Mesodermal cell (in vitro differentiated cells): ENCODE results near the gene B4GALNT4.
"Not testable (repeated sequence)": the region's sequence is repeated elsewhere in the genome, so short reads cannot be mapped to it uniquely, and the experiment has no call there.

Experiments
- H3K27ac ChIP-seq: 2 replicates; pipeline ENCODE4 v1.7.0; 2013; ENCODE audit warnings: mild to moderate bottlenecking, low read depth, low read length, moderate library complexity; ENCODE audit not compliant: severe bottlenecking
- H3K36me3 ChIP-seq: 2 replicates; pipeline ENCODE4 v1.7.1; 2013; ENCODE audit warnings: mild to moderate bottlenecking, low read length, moderate library complexity; ENCODE audit not compliant: control insufficient read depth, insufficient read depth
- H3K4me1 ChIP-seq: one replicate; pipeline ENCODE4 v1.7.1; 2013; ENCODE audit warnings: mild to moderate bottlenecking, low read length; ENCODE audit not compliant: insufficient read depth, control insufficient read depth, poor library complexity, severe bottlenecking
- H3K4me3 ChIP-seq: 2 replicates; pipeline ENCODE4 v1.7.0; 2013; ENCODE audit warnings: low read length, control low read depth, mild to moderate bottlenecking; ENCODE audit not compliant: insufficient read depth, poor library complexity, severe bottlenecking; ENCODE audit errors: extremely low read depth
- H3K9me3 ChIP-seq: 2 replicates; pipeline ENCODE4 v1.7.1; 2013; ENCODE audit warnings: mild to moderate bottlenecking, low read length, moderate library complexity; ENCODE audit not compliant: control insufficient read depth
- WGBS, 2 experiments: methylation state at CpG; one replicate each; pipeline ENCODE4 v1.1.5; 2013; ENCODE audit warnings: missing lambda C conversion rate in 2 of 2; ENCODE audit not compliant: insufficient coverage in 2 of 2; 5-methylcytosine and 5-hydroxymethylcytosine counted together

Gene B4GALNT4

DNA sequence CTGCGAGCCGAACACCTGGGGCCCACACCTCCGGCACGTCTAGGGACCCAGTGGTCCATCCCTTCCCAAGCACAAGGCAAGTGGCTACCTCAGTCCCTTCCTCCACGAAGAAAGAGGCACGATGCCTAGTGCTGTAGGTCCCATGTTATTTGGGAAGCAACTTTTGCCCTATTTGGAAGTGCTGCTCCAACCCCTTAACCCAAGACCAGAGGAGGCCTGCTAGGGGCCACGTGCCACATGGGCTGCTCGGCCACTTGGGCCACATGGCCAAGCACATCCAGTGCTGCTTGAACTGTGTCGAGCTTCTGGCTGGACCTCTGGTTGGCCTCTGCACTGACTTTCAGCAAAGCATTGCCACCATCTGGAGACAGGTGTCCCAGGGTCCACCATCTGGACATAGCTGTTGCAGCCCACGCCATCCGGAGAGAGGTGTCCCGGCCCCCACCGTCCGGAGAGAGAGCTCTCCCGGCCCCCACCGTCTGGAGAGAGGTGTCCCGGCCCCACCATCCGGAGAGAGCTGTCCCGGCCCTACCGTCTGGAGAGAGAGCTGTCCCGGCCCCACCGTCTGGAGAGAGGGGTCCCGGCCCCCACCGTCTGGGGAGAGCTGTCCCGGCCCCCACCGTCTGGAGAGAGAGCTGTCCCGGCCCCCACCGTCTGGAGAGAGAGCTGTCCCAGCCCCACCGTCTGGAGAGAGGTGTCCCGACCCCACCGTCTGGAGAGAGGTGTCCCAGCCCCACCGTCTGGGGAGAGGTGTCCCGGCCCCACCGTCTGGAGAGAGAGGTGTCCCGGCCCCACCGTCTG is 6.5 kb upstream of the B4GALNT4 start:
- 84 to 85% methylated on average over 21 to 27 of the region's 36 CpGs for WGBS, 2 experiments
- no peak overlapping the region for H3K4me3 ChIP-seq
- H3K4me1 ChIP-seq: no peaks in the 10 kb centered on the region
- H3K27ac ChIP-seq: no peak overlapping the region
- H3K36me3 ChIP-seq: no peaks in the 10 kb centered on the region
- H3K9me3 ChIP-seq: peaks cover 17% of the 10 kb centered on the region

GRCh38 chr11:363443-363805 is 5.9 kb upstream of the B4GALNT4 start:
- WGBS, 2 experiments: 89 to 91% methylated on average over 21 of the region's 22 CpGs

DNA sequence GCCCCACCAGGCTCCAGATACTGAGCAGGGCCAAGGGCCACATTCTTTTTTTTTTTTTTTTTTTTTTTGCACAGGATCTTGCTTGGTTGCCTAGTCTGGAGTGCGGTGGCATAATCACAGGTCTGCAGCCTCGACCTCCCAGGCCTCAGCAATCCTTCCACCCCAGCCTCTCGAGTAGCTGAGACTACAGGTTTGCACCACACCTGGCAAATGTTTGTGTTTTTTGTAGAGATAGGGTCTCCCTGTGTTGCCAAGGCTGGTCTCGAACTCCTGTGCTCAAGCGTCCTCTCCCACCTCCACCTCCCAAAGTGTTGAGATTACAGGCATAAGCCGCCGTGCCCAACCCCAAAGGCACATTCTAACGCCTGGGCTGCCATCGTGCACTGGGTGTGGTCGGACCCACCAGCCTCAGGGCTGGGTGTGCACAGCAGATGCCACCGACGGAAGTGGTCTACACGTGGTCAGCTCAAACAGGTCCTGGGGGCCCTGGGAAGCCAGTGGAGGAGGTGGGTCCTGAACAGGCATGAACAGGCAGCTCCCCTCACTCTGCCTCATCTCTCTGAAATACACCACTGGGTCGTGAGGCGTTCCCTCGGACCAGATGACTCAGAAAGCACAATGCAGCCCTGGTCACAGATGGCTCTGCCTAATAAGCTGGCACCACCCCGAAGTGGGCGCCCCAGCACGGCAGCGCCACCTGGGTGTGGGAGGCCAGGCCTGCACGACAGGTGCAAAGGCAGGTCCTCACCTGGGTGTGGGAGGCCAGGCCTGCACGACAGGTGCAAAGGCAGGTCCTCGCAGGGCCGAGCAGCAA is 5.1 kb upstream of the B4GALNT4 start:
- WGBS, 2 experiments: 75 to 85% methylated on average over 14 to 18 of the region's 24 CpGs
- no peaks in the 10 kb centered on the region for H3K4me1 ChIP-seq
- no peaks in the 10 kb centered on the region for H3K36me3 ChIP-seq
- H3K4me3 ChIP-seq: no peak overlapping the region
- H3K9me3 ChIP-seq: peaks cover 17% of the 10 kb centered on the region
- no peak overlapping the region for H3K27ac ChIP-seq

More at GRCh38 chr11:363443-363805, 5.9 kb upstream of the B4GALNT4 start:
- not testable (repeated sequence) for H3K4me1 ChIP-seq, H3K27ac ChIP-seq, H3K36me3 ChIP-seq, H3K4me3 ChIP-seq
- peaks cover 17% of the 10 kb centered on the region for H3K9me3 ChIP-seq

DNA sequence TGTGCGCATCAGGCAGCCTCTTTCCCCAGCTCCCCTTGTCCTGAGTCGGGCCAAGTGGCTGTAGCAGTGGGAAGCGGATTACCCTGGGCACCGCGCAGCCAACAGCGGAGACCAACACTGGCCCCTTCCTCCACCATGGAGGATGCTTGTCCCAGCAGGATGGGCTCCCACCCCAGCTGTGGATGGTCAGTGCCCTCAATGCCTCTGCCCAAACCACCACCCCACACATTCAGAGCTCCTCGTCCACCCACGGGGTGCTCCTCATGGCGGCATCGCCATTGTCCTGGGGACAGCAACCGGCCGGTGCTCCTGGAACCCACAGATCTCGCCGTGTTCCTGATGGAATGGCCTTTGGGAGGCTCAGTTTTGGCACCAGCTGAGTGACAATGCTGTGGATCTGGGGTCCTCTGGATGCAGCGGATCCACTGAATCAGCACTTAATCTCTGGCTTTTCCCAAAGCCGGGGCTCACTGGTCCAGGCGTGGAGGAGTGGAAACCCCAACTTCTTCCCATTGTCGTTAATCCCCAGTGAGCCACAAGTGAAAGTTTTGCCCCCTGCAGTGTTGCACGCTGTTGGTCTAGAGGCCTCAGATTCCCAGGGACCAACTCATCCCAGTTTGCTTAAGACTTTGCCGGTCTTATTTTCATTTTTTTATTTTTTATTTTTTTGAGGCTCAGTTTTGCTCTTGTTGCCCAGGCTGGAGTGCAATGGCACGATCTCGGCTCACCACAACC is 4.1 kb upstream of the B4GALNT4 start:
- peaks cover 15% of the 10 kb centered on the region for H3K9me3 ChIP-seq
- WGBS, 2 experiments: 92% methylated on average over 20 to 21 of the region's 22 CpGs
- H3K27ac ChIP-seq: no peak overlapping the region
- H3K36me3 ChIP-seq: no peaks in the 10 kb centered on the region
- no peaks in the 10 kb centered on the region for H3K4me1 ChIP-seq
- H3K4me3 ChIP-seq: no peak overlapping the region

DNA sequence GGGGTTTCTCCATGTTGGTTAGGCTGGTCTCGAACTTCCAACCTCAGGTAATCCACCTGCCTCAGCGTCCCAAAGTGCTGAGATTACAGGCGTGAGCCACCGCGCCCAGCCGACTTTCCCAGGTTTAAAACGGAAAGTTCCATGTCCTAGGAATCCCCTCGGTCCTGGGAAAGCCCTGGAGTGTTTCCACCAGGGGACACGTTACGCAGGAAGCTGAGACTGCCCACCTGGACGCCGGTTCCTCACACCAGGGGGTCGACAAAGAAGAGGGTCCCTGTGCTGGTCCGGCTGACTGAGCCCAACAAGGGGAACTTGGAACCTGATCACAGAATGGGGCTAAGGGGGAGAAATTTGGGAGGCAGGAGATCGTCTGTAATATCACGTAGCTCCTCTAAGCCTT is 3.5 kb upstream of the B4GALNT4 start:
- H3K36me3 ChIP-seq: no peaks in the 10 kb centered on the region
- no peak overlapping the region for H3K27ac ChIP-seq
- WGBS, 2 experiments: 80 to 85% methylated on average over 12 to 13 of the region's 16 CpGs
- H3K4me3 ChIP-seq: no peak overlapping the region
- H3K9me3 ChIP-seq: peaks cover 9% of the 10 kb centered on the region
- H3K4me1 ChIP-seq: no peaks in the 10 kb centered on the region

DNA sequence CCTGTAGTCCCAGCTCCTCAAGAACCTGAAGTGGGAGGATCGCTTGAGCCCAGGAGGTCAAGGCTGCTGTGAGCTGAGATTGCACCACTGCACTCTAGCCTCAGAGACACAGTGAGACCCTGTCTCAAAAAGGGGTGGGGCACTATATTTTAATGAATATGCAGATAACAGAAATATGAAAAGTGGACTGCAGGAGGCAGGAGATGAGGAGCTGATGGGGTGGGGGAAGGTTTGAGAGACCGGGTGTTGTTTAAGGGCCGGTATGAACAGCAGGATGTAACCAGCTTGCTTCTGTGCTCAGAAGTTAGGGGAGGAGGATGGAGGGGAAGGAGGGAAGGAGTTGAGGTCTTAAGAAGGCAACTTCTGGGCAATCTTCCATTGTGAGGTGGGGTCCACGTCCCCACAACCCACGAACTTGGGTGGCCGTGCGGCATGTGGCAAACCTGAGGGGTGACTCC is 1.3 kb upstream of the B4GALNT4 start:
- Histone ChIP-seq H3K36me3 (peaks cover 3% of the 10 kb centered on the region), H3K4me3 (no peak overlapping the region), H3K4me1 (no peaks in the 10 kb centered on the region), H3K9me3 (no peaks in the 10 kb centered on the region), H3K27ac (no peak overlapping the region)
- WGBS, 2 experiments: 49 to 63% methylated on average over 6 to 7 of the region's 7 CpGs

DNA sequence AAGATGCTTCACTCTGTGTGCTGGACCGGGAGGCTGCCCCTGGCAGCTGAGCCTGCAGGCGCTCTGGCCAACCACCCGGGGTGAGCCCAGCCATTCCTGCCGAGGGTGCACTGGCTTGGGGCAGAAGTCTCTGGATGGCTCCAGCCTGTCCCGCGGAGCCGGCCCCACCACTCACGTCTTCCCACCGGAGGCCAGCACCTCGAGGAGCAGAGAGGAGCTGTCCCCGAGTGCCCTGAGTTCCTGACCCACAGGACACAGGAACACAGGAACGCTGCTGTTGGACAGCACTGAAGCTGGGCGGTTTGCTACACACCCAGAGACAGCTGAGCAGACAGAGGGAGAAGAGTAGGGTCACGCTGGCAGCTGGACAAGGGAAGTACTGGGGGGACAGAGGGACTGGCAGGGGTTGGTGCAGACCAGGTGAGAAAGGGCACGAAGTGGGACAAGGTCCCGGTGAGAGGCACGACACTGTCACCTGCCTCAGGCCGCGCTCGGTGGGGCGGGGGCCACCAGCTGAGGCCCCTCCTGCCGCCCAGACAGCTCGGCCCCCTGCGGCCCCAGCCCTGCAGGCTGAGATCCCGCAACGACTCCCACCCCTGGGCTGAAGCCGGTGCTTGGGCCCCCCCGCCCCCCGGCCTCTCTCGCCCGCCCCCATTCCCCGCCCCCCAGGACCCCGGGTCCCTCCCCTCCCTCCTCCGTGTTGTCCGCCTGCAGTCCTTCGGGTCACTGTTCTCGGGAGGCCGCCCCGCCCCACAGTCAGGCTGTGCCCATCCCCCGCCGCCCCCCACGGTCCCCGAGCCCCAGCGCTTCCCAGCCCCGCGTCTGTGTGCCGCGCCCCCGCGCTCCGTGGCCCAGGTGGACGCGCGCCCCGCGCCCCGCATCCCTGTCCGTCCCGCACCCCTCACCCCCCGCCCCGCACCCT is 624 bp upstream of the B4GALNT4 start:
- H3K36me3 ChIP-seq: peaks cover 10% of the 10 kb centered on the region
- H3K4me1 ChIP-seq: no peaks in the 10 kb centered on the region
- no peak overlapping the region for H3K27ac ChIP-seq
- WGBS, 2 experiments: 15 to 17% methylated on average over 20 to 22 of the region's 61 CpGs
- peaks cover 3% of the 10 kb centered on the region for H3K9me3 ChIP-seq
- peak overlapping the region; percentile 18 for H3K4me3 ChIP-seq

DNA sequence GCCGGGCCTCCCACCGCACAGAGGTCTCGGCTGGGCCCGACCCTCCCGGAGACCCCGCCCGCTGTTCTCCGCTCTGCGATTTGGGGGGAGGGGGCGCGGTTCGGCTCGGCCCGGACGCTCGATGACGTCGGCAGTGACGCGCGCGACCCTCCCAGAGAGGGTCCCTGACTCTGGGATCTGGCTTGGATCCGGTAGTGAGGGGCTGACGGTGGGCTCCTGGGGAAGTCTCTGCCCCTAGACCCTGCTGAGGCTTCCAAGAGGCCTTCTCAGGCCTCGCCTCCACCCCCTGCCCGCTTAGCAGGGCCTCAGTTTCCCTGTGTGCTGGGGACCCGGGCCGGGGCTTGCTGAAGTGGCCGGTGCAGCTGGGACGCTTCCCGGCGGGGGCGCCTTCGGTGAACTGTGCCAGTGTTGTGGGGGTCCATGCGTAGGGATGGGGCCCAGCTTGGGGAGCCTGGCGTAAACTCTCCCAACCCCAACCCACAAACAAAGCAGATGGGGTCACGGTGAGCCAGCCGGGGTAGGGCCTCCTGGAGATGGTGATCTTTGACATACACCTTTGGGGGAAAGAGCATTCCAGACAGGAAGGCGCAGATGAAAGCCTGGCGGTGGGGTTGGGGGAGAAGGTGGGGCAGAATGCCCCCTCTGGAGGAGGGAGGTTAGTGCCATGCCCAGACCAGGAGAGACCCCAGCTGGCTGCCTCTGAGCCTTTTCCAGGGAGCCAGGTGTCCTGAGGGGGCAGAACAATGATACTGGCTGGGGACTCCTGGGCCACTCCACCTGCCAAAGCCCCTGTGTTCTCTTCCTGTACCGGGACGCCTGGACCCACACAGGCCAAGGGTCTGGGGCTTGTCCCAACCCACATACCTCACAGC is 1.0 kb downstream of the B4GALNT4 start:
- 15 to 16% methylated on average over 28 to 34 of the region's 42 CpGs for WGBS, 2 experiments
- Histone ChIP-seq H3K27ac (peak overlapping the region; percentile 23), H3K9me3 (peaks cover 10% of the 10 kb centered on the region), H3K4me1 (no peaks in the 10 kb centered on the region), H3K36me3 (peaks cover 17% of the 10 kb centered on the region), H3K4me3 (peak overlapping the region; percentile 46)

DNA sequence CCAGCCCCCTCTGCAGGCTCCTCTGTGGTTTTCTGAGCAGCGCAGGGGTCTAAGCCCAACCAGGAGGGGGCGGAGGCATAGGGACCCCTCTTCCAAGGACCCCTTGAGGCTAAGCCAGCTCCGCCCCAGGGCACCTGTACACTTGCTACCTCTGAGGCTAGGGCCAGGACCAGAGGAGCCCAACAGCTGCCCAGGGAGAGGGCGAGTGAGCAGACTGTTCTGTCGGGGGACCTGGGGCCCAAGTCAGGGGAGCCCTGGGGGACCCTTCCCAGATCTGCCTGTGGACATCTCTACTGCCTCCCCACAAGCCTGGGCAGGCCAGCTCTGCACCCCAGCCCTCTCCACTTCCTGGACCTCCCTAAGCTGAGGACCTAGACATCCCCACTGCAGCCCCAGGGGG is 1.8 kb downstream of the B4GALNT4 start:
- Histone ChIP-seq H3K27ac (no peak overlapping the region), H3K4me3 (no peak overlapping the region), H3K4me1 (no peaks in the 10 kb centered on the region), H3K9me3 (peaks cover 10% of the 10 kb centered on the region), H3K36me3 (peaks cover 23% of the 10 kb centered on the region)
- 90 to 91% methylated on average over 5 of the region's 5 CpGs for WGBS, 2 experiments
